GM12872 (cell line): ENCODE measurements around the gene EEPD1.

Experiments used
- TF ChIP-seq, protein P1 (sequence below): IDR thresholded peaks from 3 replicates; pipeline ENCODE4 v1.5.1; 2011; ENCODE audit warnings: low read depth, mild to moderate bottlenecking, low read length, moderate library complexity; ENCODE audit not compliant: insufficient read depth

The EEPD1 gene

DNA sequence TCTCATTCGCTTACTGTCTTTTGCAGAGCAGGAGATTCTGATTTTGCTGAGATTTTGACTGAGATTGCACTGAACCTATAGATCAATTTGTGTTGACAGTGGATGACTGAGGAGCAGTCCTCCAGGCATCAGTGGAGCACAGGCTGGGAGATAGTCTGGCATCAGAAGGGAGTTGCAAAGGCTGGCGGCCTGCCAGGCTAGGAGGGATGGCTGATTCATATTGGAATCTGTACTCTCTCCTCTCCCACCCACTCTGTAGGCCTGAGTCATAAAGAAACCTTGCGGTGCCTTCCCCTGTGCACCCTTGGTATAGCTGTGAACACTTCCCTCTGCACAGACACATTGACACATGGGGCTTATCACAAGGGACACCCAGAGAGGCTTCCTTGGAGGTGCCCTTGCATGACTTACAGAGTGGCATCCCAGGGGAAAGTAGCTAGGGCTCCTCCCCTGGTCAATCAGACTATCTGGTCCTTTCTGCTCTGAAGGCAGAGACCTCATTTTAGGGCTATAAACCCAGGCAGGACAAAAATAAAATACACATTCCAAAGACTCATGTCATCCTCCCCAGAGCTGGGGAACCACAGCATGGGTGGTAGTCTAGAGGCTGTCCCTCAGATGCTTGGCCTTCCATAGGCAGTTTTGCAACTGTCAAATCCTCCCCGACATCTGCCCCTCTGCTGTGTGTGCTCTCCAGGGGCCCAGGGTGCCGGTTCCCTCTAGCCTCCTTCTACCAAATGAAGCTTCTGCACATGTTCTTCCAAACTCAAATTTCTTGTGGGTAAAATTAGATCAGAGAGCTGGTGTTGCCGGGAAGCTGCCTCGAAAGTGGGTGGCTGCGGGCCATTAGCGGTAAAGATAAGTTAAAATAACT lies 37.4 kb upstream of the EEPD1 start:
- TF ChIP-seq, protein P1, sequence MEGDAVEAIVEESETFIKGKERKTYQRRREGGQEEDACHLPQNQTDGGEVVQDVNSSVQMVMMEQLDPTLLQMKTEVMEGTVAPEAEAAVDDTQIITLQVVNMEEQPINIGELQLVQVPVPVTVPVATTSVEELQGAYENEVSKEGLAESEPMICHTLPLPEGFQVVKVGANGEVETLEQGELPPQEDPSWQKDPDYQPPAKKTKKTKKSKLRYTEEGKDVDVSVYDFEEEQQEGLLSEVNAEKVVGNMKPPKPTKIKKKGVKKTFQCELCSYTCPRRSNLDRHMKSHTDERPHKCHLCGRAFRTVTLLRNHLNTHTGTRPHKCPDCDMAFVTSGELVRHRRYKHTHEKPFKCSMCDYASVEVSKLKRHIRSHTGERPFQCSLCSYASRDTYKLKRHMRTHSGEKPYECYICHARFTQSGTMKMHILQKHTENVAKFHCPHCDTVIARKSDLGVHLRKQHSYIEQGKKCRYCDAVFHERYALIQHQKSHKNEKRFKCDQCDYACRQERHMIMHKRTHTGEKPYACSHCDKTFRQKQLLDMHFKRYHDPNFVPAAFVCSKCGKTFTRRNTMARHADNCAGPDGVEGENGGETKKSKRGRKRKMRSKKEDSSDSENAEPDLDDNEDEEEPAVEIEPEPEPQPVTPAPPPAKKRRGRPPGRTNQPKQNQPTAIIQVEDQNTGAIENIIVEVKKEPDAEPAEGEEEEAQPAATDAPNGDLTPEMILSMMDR = no peak

DNA sequence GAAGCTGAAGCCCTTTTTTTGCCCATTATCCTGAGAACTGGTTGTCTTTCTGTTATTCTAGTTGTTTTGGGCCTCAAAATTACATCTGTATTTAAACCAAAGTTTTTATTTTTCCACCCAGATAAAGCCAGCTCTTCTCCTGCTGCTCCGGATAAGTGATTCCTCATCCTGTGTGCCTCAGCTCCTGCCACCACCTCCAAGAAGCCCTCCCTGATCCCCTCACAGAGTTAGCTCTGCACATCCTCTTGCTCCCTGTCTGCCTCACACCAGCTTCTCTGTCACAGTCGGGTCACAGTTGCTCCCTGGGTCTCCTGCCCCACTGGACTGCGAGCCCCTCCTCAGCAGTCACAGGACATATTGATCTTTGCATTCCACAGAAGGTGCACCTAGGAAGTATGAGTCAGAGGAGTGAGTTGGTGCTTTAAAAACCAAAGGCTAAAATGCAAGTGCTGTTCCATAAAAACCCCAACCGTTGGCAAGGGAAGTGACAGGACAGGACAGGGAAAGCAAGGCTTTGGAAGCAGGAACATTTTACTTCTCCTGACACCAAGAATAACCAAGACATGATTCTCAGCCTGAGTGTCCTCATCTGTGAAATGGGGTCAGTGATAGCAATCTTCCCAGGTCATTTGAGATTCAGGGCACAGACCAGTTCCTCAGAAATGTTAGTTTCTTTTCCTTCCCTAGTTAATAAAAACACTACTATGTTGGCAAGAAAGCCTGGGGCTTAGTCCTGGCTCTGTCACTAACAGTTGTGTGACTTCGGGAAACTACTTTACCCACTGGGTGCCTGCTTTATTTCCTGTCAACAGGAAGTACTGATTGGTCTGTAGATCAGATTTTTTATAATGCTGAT lies 36.5 kb upstream of the EEPD1 start:
- TF ChIP-seq, protein P1 = no peak

DNA sequence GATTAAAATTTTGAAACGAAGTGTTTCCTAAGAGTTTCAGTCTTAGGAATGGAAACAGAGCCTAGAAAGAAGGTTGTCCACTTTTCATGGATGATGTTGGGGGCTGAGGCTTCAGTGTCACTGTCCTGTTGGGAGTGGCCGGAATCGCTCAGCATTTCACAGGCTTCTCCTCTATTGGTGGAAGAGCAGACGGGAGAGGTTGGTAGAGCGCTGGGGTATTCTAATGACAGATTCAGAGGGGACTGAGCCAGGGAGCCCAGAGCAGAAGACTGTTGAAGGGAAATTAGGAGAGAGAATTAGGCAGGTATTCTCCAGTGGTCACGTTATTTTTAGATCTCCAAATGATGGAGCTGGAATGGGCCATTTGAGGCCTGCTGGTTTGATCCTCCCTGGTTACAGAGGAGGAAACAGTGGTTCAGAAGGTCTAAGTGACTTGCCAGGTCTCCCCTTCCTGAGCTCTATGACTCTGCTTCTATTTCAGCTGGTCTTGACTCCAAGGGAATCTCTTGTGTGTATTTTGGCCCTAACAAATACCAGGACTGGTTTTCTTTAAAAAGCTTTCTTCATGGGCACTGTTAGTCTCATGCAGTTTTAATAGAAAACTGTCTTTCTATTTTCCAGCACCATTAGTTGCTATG lies 35.7 kb upstream of the EEPD1 start:
- TF ChIP-seq, protein P1 = no peak

DNA sequence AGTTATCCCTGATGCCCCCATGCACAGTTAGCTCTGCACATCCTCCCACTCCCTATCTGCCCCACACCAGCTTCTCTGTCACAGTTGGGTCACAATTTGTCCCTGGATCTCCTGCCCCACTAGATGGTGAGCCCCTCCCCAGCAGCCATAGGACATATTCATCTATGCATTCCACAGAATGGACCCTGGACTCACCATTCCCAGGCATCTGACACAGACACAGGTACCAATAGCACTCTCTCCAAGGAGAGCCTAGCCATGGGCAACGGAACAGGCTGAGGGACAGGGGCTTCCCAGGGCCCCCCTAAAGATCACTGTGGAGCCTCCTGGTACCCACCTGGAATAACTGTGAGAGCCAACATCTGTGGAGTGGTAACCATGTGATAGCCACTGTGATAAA lies 34.7 kb upstream of the EEPD1 start:
- TF ChIP-seq, protein P1 = no peak

DNA sequence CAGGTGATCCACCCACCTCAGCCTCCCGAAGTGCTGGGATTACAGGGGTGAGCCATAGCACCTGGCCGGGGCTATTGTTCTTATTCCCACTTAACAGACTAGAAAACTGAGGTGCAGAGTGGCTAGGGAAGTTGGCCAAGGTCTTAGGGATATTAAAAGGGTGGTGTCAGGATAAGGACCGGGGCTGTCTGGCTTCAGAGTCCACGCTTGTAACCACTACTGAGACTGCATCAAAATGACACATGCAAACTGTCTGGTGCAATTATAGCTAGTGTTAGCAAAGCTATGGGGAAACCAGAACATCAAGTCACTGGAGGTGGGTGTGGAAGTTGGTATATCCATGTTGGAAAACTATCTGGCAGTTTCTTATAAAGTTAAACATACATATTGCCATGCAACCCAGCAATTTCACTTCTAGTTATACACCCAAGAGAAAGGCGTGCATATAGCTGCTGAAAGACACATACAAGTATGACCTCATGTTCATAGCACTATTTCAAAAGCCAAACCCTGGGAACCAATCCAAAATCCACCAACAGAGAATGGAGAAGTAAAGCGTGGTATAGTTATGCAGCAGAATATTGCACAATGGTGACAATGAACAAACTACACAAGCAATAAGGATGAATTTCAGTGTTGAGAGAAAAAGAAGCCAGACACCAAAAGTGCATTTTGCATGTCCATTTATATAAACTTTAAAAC lies 33.9 kb upstream of the EEPD1 start:
- TF ChIP-seq, protein P1 = no peak

DNA sequence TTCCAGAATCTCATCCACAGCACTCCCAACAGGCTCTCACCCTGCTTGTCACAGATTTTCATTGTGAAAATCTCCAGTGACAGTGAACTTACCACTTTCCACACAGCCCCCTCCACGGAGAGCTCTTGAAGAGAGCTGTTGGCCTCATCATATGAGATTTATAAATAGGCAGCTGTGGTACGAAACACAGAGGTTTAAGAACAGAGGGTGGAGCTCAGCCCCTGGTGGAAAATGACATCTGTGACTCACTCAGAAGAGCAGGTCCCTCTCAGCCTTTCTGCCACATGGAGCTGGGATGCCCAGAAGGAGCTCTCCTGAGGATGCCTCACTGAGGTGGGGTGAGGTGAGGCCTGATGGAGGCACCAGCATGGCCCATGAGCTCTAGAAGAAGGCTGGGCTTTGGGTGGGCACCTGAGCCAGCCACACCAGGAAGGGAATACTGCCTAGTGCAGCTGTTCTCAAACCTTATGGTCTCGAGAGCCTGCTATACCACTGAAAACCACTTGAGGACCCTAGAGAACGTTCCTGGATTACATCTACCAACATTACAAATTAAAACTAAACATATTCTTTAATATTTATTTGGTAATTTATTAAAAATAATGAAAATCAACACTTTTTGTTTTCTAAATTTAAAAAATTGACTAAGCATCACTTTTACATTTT lies 25.8 kb upstream of the EEPD1 start:
- TF ChIP-seq, protein P1 = no peak
